ENCODE data around the gene CDHR1. TPM values are rescaled to one million over a fixed set of nuclear protein-coding genes. Genes with fewer than 3 reads are reported as not detected.
A peak's percentile ranks its signal among the peaks of the same experiment; 100 is the strongest.

Gene CDHR1
- total RNA-seq, 4 donors from 2014 or later = 0.10 to 0.67 TPM; not detected in 2

GRCh38 chr10:84225427-84226173 is 31.3 kb downstream of the CDHR1 start, which contains the start of gene LRIT2:
Gene LRIT2, minus strand, starts transcription at chr10:84225544. Its CDS starts 24 bp downstream, at chr10:84225520.
- 65 to 72% methylated on average over 5 of the region's 6 CpGs for WGBS, 2 donors (ENCODE audit: low coverage in 1 of 2)
- Histone ChIP-seq H3K27ac (no peak within 1 kb of the TSS), H3K27me3 (peaks cover 37% of the 10 kb centered on the region), H3K4me1 (no peaks in the 10 kb centered on the region), H3K36me3 (no peaks in the 10 kb centered on the region), H3K4me3 (no peak within 1 kb of the TSS), H3K9me3 (no peaks in the 10 kb centered on the region)
- TF ChIP-seq POLR2AphosphoS5 (IDR thresholded peaks at IDR 0.05) (no peak), POLR2A (IDR thresholded peaks at IDR 0.05) (no peak), CTCF (IDR thresholded peaks at IDR 0.05) (no peak), EP300 (IDR thresholded peaks at IDR 0.05) (no peak)
- ATAC-seq = no peak

- no peak overlapping the region for H3K4me3 ChIP-seq
- 71 to 80% methylated on average over 2 to 3 of the region's 3 CpGs for WGBS, 2 donors (ENCODE audit: low coverage in 1 of 2)
- no peaks in the 10 kb centered on the region for H3K9me3 ChIP-seq
- TF ChIP-seq CTCF (IDR thresholded peaks at IDR 0.05) (no peak), POLR2A (IDR thresholded peaks at IDR 0.05) (no peak), EP300 (IDR thresholded peaks at IDR 0.05) (no peak), POLR2AphosphoS5 (IDR thresholded peaks at IDR 0.05) (no peak)
- no peak for ATAC-seq
- H3K27me3 ChIP-seq = peaks cover 37% of the 10 kb centered on the region
- no peaks in the 10 kb centered on the region for H3K4me1 ChIP-seq
- no peak overlapping the region for H3K27ac ChIP-seq
- H3K36me3 ChIP-seq = no peaks in the 10 kb centered on the region
Observed at GRCh38 chr10:84226616-84227015, 32.3 kb downstream of the CDHR1 start.

- Histone ChIP-seq H3K4me3 (no peak overlapping the region), H3K36me3 (no peaks in the 10 kb centered on the region), H3K27ac (no peak overlapping the region), H3K4me1 (no peaks in the 10 kb centered on the region), H3K27me3 (peaks cover 34% of the 10 kb centered on the region), H3K9me3 (no peaks in the 10 kb centered on the region)
- WGBS, 2 donors (ENCODE audit: low coverage in 1 of 2) = 50 to 81% methylated on average over 3 of the region's 4 CpGs
- ATAC-seq = no peak
- TF ChIP-seq POLR2AphosphoS5 (IDR thresholded peaks at IDR 0.05) = no peak
- TF ChIP-seq POLR2A (IDR thresholded peaks at IDR 0.05) = no peak
- no peak for TF ChIP-seq EP300 (IDR thresholded peaks at IDR 0.05)
- TF ChIP-seq CTCF (IDR thresholded peaks at IDR 0.05) = no peak
Observed at GRCh38 chr10:84227810-84228209, 33.5 kb downstream of the CDHR1 start.

GRCh38 chr10:84230359-84230758 is 36.0 kb downstream of the CDHR1 start:
- 33 to 57% methylated on average over 1 of the region's 1 CpG for WGBS, 2 donors (ENCODE audit: low coverage in 1 of 2)
- Histone ChIP-seq H3K4me3 (no peak overlapping the region), H3K27ac (no peak overlapping the region), H3K36me3 (no peaks in the 10 kb centered on the region), H3K27me3 (peaks cover 17% of the 10 kb centered on the region), H3K9me3 (no peaks in the 10 kb centered on the region), H3K4me1 (no peaks in the 10 kb centered on the region)
- peak; percentile 73 for ATAC-seq
- TF ChIP-seq POLR2AphosphoS5 (IDR thresholded peaks at IDR 0.05) (peak; percentile 32), POLR2A (IDR thresholded peaks at IDR 0.05) (no peak)

GRCh38 chr10:84232376-84232775 is 38.0 kb downstream of the CDHR1 start:
- TF ChIP-seq EP300 (IDR thresholded peaks at IDR 0.05) = no peak
- TF ChIP-seq CTCF (IDR thresholded peaks at IDR 0.05) = no peak
- H3K27me3 ChIP-seq = peaks cover 30% of the 10 kb centered on the region
- WGBS, 2 donors (ENCODE audit: low coverage in 1 of 2) = 69 to 100% methylated on average over 3 to 4 of the region's 10 CpGs
- no peaks in the 10 kb centered on the region for H3K4me1 ChIP-seq
- no peaks in the 10 kb centered on the region for H3K36me3 ChIP-seq
- no peak for ATAC-seq
- H3K4me3 ChIP-seq = no peak overlapping the region
- H3K9me3 ChIP-seq = no peaks in the 10 kb centered on the region
- no peak overlapping the region for H3K27ac ChIP-seq
